ENCODE measurements around the gene CD300E. TPM values are rescaled to one million over a fixed set of nuclear protein-coding genes. Genes with fewer than 3 reads are reported as not detected.

Gene CD300E
- total RNA-seq, 4 donors from 2014 or later, result 0.15 to 0.53 (median 0.18) TPM

GRCh38 chr17:74561586-74561985 is 62.0 kb downstream of the CD300E start:
- no peaks in the 10 kb centered on the region for H3K9me3 ChIP-seq
- DNase-seq, result no peak
- intact Hi-C loops (cut with DNase I), result no loop called here
- 47 to 48% methylated on average over 3 of the region's 3 CpGs for WGBS, 2 donors
- no peak overlapping the region for H3K4me3 ChIP-seq
- H3K27me3 ChIP-seq, result peaks cover 0 to 41% (median 0%) of the 10 kb centered on the region in 4 donors
- no peak overlapping the region for H3K27ac ChIP-seq
- no peak for TF ChIP-seq CTCF (IDR thresholded peaks at IDR 0.05)
- TF ChIP-seq POLR2A (IDR thresholded peaks at IDR 0.05), result no peak
- peaks cover 0 to 7% (median 0%) of the 10 kb centered on the region in 3 donors for H3K4me1 ChIP-seq
- H3K36me3 ChIP-seq, result no peaks in the 10 kb centered on the region

Other genes starting within 250 kb of the CD300E start
- gene GPRC5C, start 191.7 kb downstream of the CD300E start, total RNA-seq, result 10 to 100 TPM in 2 of 4 donors, 1 to 10 TPM in 2; 6.3 to 21.6 (median 11.7) TPM
- 10 to 100 TPM in 1 of 4 donors, 1 to 10 TPM in 2, under 1 TPM in 1; 0.88 to 19.6 (median 2.8) TPM for gene CD300A, start 157.1 kb downstream of the CD300E start, total RNA-seq
- under 1 TPM in 2 of 4 donors, not detected in 2; 0.19 TPM for gene CD300LB, start 92.3 kb downstream of the CD300E start, total RNA-seq
- gene CD300C, start 77.6 kb downstream of the CD300E start, total RNA-seq, result under 1 TPM in 3 of 4 donors, not detected in 1; 0.18 to 0.76 (median 0.42) TPM
- not detected for gene CD300H, start 56.2 kb downstream of the CD300E start, total RNA-seq
- not detected for gene CD300LD, start 31.5 kb downstream of the CD300E start, total RNA-seq
- gene CD300LF, start 89.2 kb upstream of the CD300E start, total RNA-seq, result 1 to 10 TPM in 2 of 4 donors, under 1 TPM in 2; 0.48 to 1.3 (median 0.89) TPM
- 1 to 10 TPM in 2 of 4 donors, under 1 TPM in 1, not detected in 1; 0.44 to 3.2 (median 1.6) TPM for gene RAB37, start 113.5 kb upstream of the CD300E start, total RNA-seq
- 100 to 1,000 TPM; 214 to 483 (median 313) TPM for gene NHERF1, start 124.9 kb upstream of the CD300E start, total RNA-seq
- 10 to 100 TPM; 17.3 to 29.8 (median 24.5) TPM for gene NAT9, start 152.6 kb upstream of the CD300E start, total RNA-seq
- 1 to 10 TPM in 1 of 4 donors, under 1 TPM in 2, not detected in 1; 0.13 to 4.6 (median 0.19) TPM for gene GRIN2C, start 236.1 kb upstream of the CD300E start, total RNA-seq
- gene FDXR, start 249.3 kb upstream of the CD300E start, total RNA-seq, result 10 to 100 TPM; 24.4 to 46.4 (median 32.4) TPM